Activated B cell treated with CpG ODN at 0.5 μM for 24 hours (primary cell): ENCODE data around the gene SDE2. TPM values are rescaled to one million over a fixed set of nuclear protein-coding genes. Genes with fewer than 3 reads are reported as not detected.
"Not testable (repeated sequence)": the region's sequence is repeated elsewhere in the genome, so short reads cannot be mapped to it uniquely, and the experiment has no call there.

Experiments used
- ATAC-seq: fragments of 200-7000 bp; cut with Tn5 transposase; one replicate; pipeline ENCODE4 v1.10.0; 2021; ENCODE audit warnings: low read depth, mild to moderate bottlenecking, moderate library complexity
- CTCF ChIA-PET: fragments of 350-600 bp; sonication (Branson Sonifier 250); formaldehyde crosslinking; loops from one replicate; lab custom pipeline; 2021; ENCODE audit warnings: antibody characterized with exemption; lab: Charles Lee
- POLR2A ChIA-PET: fragments of 350-600 bp; sonication (Branson Sonifier 250); formaldehyde crosslinking; loops from one replicate; lab custom pipeline; 2021; ENCODE audit warnings: antibody characterized with exemption; lab: Charles Lee
- DNase-seq: peaks from one replicate; pipeline ENCODE4 v3.0.0; 2022
- H3K27ac Mint-ChIP-seq: one replicate; pipeline ENCODE4 v1.8.0; 2020; ENCODE audit warnings: mixed read lengths
- H3K27me3 Mint-ChIP-seq: one replicate; pipeline ENCODE4 v1.8.0; 2021; ENCODE audit warnings: mixed read lengths
- H3K36me3 Mint-ChIP-seq: one replicate; pipeline ENCODE4 v1.8.0; 2021; ENCODE audit warnings: low read depth, mixed read lengths
- H3K4me1 Mint-ChIP-seq: one replicate; pipeline ENCODE4 v1.8.0; 2021; ENCODE audit warnings: mixed read lengths
- H3K4me3 Mint-ChIP-seq: one replicate; pipeline ENCODE4 v1.8.0; 2020; ENCODE audit warnings: mild to moderate bottlenecking, mixed read lengths
- H3K9me3 Mint-ChIP-seq: one replicate; pipeline ENCODE4 v1.8.0; 2020; ENCODE audit warnings: mixed read lengths
- intact Hi-C: fragments of 100-400 bp; cut with micrococcal nuclease; formaldehyde crosslinking; loops from one replicate; pipeline ENCODE4 v1.15.1; 2024
- total RNA-seq: library from RNA; stranded (reverse); gene quantifications from 2 replicates; pipeline ENCODE4 v1.2.3, GENCODE V29; 2022
- TF ChIP-seq, protein P1 (sequence below): fragments of 200-600 bp; IDR thresholded peaks from one replicate; pipeline ENCODE4 v1.8.0; 2022; ENCODE audit warnings: antibody characterized with exemption, mild to moderate bottlenecking

Gene SDE2
- total RNA-seq, 1 donor from 2014 or later, result 21.8 TPM

DNA sequence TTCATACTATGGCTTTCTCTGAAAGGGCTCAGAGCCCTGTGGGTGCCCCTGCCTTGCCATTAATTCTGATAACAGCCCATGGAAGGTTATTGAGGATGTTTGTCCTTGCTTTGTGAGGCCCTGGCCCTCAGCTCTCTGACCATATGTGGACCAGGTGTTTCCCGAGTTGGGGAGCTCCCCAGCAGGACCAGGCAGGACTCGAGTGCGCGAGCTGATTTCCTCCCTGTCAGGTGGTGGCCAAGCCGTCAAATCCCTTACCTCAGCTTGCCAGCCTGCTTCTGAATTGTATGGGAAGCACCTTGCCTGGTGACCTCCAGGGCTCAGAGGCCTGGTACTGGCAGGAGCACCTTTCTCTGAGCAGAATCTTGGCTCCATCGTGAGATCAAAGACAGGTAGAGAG is 17.9 kb upstream of the SDE2 start:
- Mint-ChIP-seq H3K4me3 (no peak overlapping the region), H3K27me3 (no peaks in the 10 kb centered on the region), H3K36me3 (no peaks in the 10 kb centered on the region), H3K27ac (no peak overlapping the region), H3K4me1 (peaks cover 4% of the 10 kb centered on the region), H3K9me3 (no peaks in the 10 kb centered on the region)
- intact Hi-C loops, result no loop called here
- TF ChIP-seq, protein P1, sequence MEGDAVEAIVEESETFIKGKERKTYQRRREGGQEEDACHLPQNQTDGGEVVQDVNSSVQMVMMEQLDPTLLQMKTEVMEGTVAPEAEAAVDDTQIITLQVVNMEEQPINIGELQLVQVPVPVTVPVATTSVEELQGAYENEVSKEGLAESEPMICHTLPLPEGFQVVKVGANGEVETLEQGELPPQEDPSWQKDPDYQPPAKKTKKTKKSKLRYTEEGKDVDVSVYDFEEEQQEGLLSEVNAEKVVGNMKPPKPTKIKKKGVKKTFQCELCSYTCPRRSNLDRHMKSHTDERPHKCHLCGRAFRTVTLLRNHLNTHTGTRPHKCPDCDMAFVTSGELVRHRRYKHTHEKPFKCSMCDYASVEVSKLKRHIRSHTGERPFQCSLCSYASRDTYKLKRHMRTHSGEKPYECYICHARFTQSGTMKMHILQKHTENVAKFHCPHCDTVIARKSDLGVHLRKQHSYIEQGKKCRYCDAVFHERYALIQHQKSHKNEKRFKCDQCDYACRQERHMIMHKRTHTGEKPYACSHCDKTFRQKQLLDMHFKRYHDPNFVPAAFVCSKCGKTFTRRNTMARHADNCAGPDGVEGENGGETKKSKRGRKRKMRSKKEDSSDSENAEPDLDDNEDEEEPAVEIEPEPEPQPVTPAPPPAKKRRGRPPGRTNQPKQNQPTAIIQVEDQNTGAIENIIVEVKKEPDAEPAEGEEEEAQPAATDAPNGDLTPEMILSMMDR, result no peak
- DNase-seq, result no peak
- no peak for ATAC-seq
- POLR2A ChIA-PET, result interaction anchor here (1.0 kb wide), 1 partner anchor 18 kb away, joined by 3 read pairs; the partner anchor contains the start of gene SDE2
- CTCF ChIA-PET, result no interaction called here

DNA sequence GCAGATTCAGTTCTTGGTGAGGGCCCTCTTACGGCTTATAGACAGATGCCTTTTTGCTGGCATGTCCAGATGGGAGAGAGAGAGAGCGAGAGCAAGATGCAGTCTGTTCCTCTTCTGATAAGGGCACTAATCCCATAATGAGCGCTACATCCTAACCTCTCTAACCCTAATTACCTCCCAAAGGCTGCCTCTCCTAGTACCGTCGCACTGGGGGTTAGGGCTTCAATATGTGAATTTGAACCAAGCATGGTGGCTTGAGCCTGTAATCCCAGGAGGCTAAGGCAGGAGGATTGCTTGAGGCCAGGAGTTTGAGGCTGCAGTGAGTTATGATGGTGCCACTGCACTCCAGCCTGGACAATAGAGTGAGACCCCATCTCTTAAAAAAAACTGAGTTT is 10.5 kb upstream of the SDE2 start:
- ATAC-seq, result no peak
- Mint-ChIP-seq H3K27me3 (no peaks in the 10 kb centered on the region), H3K9me3 (no peaks in the 10 kb centered on the region), H3K36me3 (no peaks in the 10 kb centered on the region), H3K27ac (no peak overlapping the region), H3K4me3 (no peak overlapping the region), H3K4me1 (peaks cover 2% of the 10 kb centered on the region)
- ChIA-PET POLR2A (no interaction called here), CTCF (no interaction called here)
- no peak for DNase-seq
- intact Hi-C loops, result no loop called here
- TF ChIP-seq, protein P1, result no peak

DNA sequence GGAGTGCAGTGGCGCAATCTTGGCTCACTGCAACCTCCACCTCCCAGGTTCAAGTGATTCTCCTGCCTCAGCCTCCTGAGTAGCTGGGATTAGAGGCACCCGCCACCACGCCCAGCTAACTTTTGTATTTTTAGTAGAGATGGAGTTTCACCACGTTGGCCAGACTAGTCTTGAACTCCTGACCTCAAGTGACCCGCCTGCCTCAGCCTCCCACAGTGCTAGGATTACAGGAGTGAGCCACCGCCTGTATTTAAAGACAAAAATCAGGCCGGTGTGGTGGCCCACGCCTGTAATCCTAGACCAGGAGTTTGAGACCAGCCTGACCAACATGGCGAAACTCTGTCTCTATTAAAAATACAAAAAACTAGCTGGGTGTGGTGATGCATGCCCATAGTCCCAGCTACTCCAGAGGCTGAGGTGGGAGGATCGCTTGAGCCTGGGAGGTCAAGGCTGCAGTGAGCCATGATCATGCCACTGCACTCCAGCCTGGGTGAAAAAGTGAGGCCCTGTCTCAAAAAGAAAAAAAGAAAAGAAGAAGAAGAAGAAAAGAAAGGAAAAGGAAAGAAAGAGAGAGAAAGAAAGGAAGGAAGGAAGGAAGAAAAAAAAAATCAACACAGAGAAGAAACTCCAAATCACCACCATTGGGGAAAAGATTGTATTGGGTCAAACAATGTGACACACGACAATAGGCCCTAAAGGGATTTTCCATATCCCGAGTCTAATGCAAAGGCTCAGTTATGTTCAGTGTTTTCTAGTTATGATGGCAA is 8.2 kb upstream of the SDE2 start:
- POLR2A ChIA-PET, result interaction anchor here (0.7 to 15.0 kb wide), 2 partner anchors 58 to 83 kb away, joined by 3 to 617 read pairs; partner anchors contain the start of genes H3-3A and PYCR2
- intact Hi-C loops, H3K27ac Mint-ChIP-seq, H3K36me3 Mint-ChIP-seq, H3K9me3 Mint-ChIP-seq, CTCF ChIA-PET, H3K4me3 Mint-ChIP-seq, DNase-seq, ATAC-seq, H3K27me3 Mint-ChIP-seq: not testable (repeated sequence)
- peaks cover 25% of the 10 kb centered on the region for H3K4me1 Mint-ChIP-seq

DNA sequence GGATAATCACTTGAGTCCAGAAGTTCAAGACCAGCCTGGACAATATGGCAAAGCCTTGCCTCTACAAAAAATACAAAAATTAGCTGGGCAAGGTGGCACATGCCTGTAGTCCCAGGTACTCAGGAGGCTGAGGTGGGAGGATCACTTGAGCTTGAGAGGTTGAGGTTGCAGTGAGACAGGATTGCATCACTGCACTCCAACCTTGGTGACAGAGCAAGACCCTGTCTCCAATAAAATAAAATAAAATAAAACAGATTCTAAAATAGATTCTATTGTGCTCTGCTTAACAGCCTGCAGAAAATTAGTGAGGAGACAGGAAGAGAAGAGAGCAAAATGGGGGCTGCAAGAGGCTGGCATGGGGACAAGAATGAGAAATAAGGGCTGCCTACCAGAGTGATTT is 7.5 kb upstream of the SDE2 start:
- DNase-seq (no peak), ATAC-seq (no peak)
- TF ChIP-seq, protein P1, result no peak
- Mint-ChIP-seq H3K27ac (no peak overlapping the region), H3K27me3 (no peaks in the 10 kb centered on the region), H3K36me3 (no peaks in the 10 kb centered on the region), H3K4me3 (no peak overlapping the region), H3K9me3 (no peaks in the 10 kb centered on the region), H3K4me1 (peaks cover 31% of the 10 kb centered on the region)
- ChIA-PET POLR2A (interaction anchor here (1.5 to 15.0 kb wide), 2 partner anchors 16 to 58 kb away, joined by 4 to 617 read pairs; partner anchors contain the start of gene H3-3A), CTCF (no interaction called here)
- intact Hi-C loops, result no loop called here

DNA sequence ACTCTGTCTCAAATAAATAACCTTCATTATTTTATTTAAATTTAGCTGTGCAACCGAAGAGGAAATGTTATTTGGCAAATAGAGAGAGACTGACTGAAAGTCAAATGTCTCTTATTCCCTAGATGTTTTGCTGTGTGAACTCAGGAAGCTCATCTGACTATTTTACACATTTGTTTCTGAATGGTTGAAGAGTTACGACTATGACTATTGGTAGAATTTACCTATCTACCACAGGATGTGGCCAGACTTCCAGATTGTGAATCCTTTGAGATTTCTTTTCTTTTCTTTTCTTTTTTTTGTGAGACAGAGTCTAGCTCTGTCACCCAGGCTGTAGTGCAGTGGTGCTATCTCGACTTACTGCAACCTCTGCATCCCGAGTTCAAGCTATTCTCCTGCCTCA is 5.3 kb upstream of the SDE2 start:
- Mint-ChIP-seq H3K4me3 (peak overlapping the region; percentile 61), H3K27me3 (no peaks in the 10 kb centered on the region), H3K4me1 (peaks cover 51% of the 10 kb centered on the region), H3K27ac (peak overlapping the region; percentile 84), H3K36me3 (peaks cover 2% of the 10 kb centered on the region), H3K9me3 (no peaks in the 10 kb centered on the region)
- ATAC-seq (peak; percentile 4), DNase-seq (no peak)
- POLR2A ChIA-PET, result interaction anchor here (0.5 to 15.0 kb wide), 9 partner anchors 9 to 162 kb away, joined by 3 to 617 read pairs (median 4); partner anchors contain the start of gene H3-3A
- CTCF ChIA-PET, result interaction anchor here (1.1 to 6.6 kb wide), 2 partner anchors 62 to 1835 kb away, joined by 4 to 56 read pairs; no protein-coding TSS in a partner anchor
- intact Hi-C loops, result loop anchor here (2.0 to 5.0 kb wide), 2 partner anchors 14 to 183 kb away; partner anchors contain the start of gene ACBD3
- TF ChIP-seq, protein P1, result no peak
